Measurements from ENCODE around the gene PGGT1B.

GRCh38 chr5:115165790-115166189 is 96.9 kb downstream of the PGGT1B start:
- TF ChIP-seq, protein P1, sequence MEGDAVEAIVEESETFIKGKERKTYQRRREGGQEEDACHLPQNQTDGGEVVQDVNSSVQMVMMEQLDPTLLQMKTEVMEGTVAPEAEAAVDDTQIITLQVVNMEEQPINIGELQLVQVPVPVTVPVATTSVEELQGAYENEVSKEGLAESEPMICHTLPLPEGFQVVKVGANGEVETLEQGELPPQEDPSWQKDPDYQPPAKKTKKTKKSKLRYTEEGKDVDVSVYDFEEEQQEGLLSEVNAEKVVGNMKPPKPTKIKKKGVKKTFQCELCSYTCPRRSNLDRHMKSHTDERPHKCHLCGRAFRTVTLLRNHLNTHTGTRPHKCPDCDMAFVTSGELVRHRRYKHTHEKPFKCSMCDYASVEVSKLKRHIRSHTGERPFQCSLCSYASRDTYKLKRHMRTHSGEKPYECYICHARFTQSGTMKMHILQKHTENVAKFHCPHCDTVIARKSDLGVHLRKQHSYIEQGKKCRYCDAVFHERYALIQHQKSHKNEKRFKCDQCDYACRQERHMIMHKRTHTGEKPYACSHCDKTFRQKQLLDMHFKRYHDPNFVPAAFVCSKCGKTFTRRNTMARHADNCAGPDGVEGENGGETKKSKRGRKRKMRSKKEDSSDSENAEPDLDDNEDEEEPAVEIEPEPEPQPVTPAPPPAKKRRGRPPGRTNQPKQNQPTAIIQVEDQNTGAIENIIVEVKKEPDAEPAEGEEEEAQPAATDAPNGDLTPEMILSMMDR (IDR thresholded peaks at IDR 0.05) = no peak
- TF ChIP-seq POLR2A (IDR thresholded peaks at IDR 0.05) = no peak
